K562 (cell line): ENCODE data around the gene ZDHHC14. TPM values are rescaled to one million over a fixed set of nuclear protein-coding genes. Genes with fewer than 3 reads are reported as not detected.
A peak's percentile ranks its signal among the peaks of the same experiment; 100 is the strongest.

Experiments used
- ATAC-seq: fragments of 200-7000 bp; cut with Tn5 transposase; 3 replicates; pipeline ENCODE4 v1.9.1; 2020; ENCODE audit warnings: moderate library complexity
- BruUV-seq: library from RNA; stranded (reverse); fragments of 400-500 nt; replicated peaks from 2 replicates; lab custom pipeline; 2021; lab: Mats Ljungman, UMichigan
- CTCF ChIA-PET: fragments of 300-600 bp; formaldehyde crosslinking; extraction: SDS; loops from one replicate; lab custom pipeline; 2021; ENCODE audit warnings: low intra/inter-chr PET ratio; lab: Yijun Ruan, JAX
- POLR2A ChIA-PET: fragments of 300-600, 350-650 bp; sonication (Branson Sonifier 250); formaldehyde crosslinking; extraction: SDS; loops from one replicate; lab custom pipeline; 2021; ENCODE audit warnings: antibody characterized with exemption, inconsistent platforms; lab: Yijun Ruan, JAX
- DNase-seq, 4 experiments: peaks; one replicate each; pipeline versions ENCODE4 v3.0.0 to v3.0.0-alpha.2; 2011 to 2018; ENCODE audit warnings: low spot score in 3 of 4, mixed read lengths in 3 of 4; ENCODE audit errors: extremely low read depth in 1 of 4
- FAIRE-seq: peaks from 2 replicates; lab custom pipeline; 2011; peaks lifted over from hg19 to GRCh38; lab: Jason Lieb, UNC
- H2AFZ ChIP-seq: 2 replicates; pipeline ENCODE4 v1.6.0; 2011; ENCODE audit warnings: low read depth, low read length, control low read depth, inconsistent platforms
- H3K27ac ChIP-seq: fragments of 200-600 bp; 3 replicates; pipeline ENCODE4 v1.8.0; 2011; ENCODE audit warnings: low read depth, mild to moderate bottlenecking, control low read depth, inconsistent platforms, low read length, moderate library complexity, mixed read lengths; ENCODE audit errors: extremely low read depth
- H3K27me3 ChIP-seq, 2 experiments: fragments of 300-600 bp in 1 of 2; 2 replicates in 1 of 2; 3 replicates in 1 of 2; pipeline versions ENCODE4 v1.6.0 to v1.8.0; 2011; ENCODE audit warnings: inconsistent platforms in 2 of 2, low read length in 2 of 2, mild to moderate bottlenecking in 1 of 2, mixed read lengths in 1 of 2, moderate library complexity in 1 of 2; ENCODE audit not compliant: control insufficient read depth in 2 of 2, insufficient read depth in 2 of 2
- H3K36me3 ChIP-seq: fragments of 300-600 bp; 3 replicates; pipeline ENCODE4 v1.8.0; 2011; ENCODE audit warnings: mild to moderate bottlenecking, low read length, inconsistent platforms; ENCODE audit not compliant: control insufficient read depth, insufficient read depth
- H3K4me1 ChIP-seq, 2 experiments: fragments of 200-600 bp in 1 of 2; replicated peaks in 1 of 2; 2 replicates in 1 of 2; 3 replicates in 1 of 2; pipeline versions ENCODE4 v1.5.1 to v1.8.0; 2011; ENCODE audit warnings: inconsistent platforms in 2 of 2, low read length in 2 of 2, mild to moderate bottlenecking in 1 of 2, mixed read lengths in 1 of 2, moderate library complexity in 1 of 2; ENCODE audit not compliant: control insufficient read depth in 2 of 2, insufficient read depth in 2 of 2
- H3K4me2 ChIP-seq: 2 replicates; pipeline ENCODE4 v1.6.1; 2011; ENCODE audit warnings: low read length, control low read depth, inconsistent platforms, mixed read lengths; ENCODE audit not compliant: insufficient read depth
- H3K4me3 ChIP-seq: fragments of 200-600 bp; sonication (generic), shearing (Covaris generic); 2 replicates; pipeline ENCODE4 v1.5.1; 2016; ENCODE audit warnings: control low read depth, inconsistent platforms
- H3K79me2 ChIP-seq: fragments of 200-600 bp; 3 replicates; pipeline ENCODE4 v1.8.0; 2011; ENCODE audit warnings: low read length, inconsistent platforms; ENCODE audit not compliant: control insufficient read depth, insufficient read depth
- H3K9ac ChIP-seq, 2 experiments: 2 replicates each; pipeline versions ENCODE4 v1.6.0 to v1.6.1; 2011; ENCODE audit warnings: low read depth in 2 of 2, low read length in 2 of 2, control low read depth in 1 of 2, inconsistent platforms in 1 of 2, mild to moderate bottlenecking in 1 of 2, mixed read lengths in 1 of 2; ENCODE audit not compliant: insufficient read depth in 1 of 2
- H3K9me1 ChIP-seq: one replicate; pipeline ENCODE4 v1.6.0; 2011; ENCODE audit warnings: inconsistent platforms, mild to moderate bottlenecking, low read length, moderate library complexity; ENCODE audit not compliant: control insufficient read depth, insufficient read depth
- H3K9me3 ChIP-seq: replicated peaks from 2 replicates; pipeline ENCODE4 v1.5.1; 2011; ENCODE audit warnings: low read depth, low read length, inconsistent platforms; ENCODE audit not compliant: control insufficient read depth, insufficient read depth
- H4K20me1 ChIP-seq: replicated peaks from 2 replicates; pipeline ENCODE4 v1.6.1; 2011; ENCODE audit warnings: low read length, inconsistent platforms, mixed read lengths; ENCODE audit not compliant: control insufficient read depth, insufficient read depth
- BHLHE40 ChIP-seq: IDR thresholded peaks from 2 replicates; pipeline ENCODE4 v1.6.1; 2011; ENCODE audit warnings: low read length, improper control_type of control experiment
- FOXP1 ChIP-seq: sonication (generic); formaldehyde crosslinking; IDR thresholded peaks from 2 replicates; pipeline ENCODE4 v1.8.0; 2022; ENCODE audit warnings: mild to moderate bottlenecking, missing genetic modification reagents
- PPARD ChIP-seq: fragments of 250-450 bp; sonication (Bioruptor Pico); IDR thresholded peaks from 2 replicates; pipeline ENCODE4 v1.8.0; 2022; ENCODE audit warnings: inconsistent platforms, mild to moderate bottlenecking, moderate library complexity
- RUNX1 ChIP-seq: sonication (generic); IDR thresholded peaks from 2 replicates; pipeline ENCODE4 v1.6.1; 2016; ENCODE audit warnings: antibody characterized with exemption, low read depth
- SMARCB1 ChIP-seq: IDR thresholded peaks from 2 replicates; pipeline ENCODE4 v1.6.1; 2011; ENCODE audit warnings: improper control_type of control experiment, low read depth; ENCODE audit not compliant: insufficient read length
- SMARCC2 ChIP-seq: fragments of 450-650 bp; IDR thresholded peaks from 2 replicates; pipeline ENCODE4 v1.6.1; 2017; ENCODE audit warnings: antibody characterized with exemption, moderate library complexity, mild to moderate bottlenecking, low read depth
- TBP ChIP-seq: optimal IDR thresholded peaks from 2 replicates; pipeline ENCODE3; 2011; ENCODE audit warnings: low read depth, low read length, improper control_type of control experiment
- THRA ChIP-seq: fragments of 450-650 bp; IDR thresholded peaks from 2 replicates; pipeline ENCODE4 v1.6.1; 2017; ENCODE audit warnings: mild to moderate bottlenecking, moderate library complexity
- U2AF1 ChIP-seq: fragments of 200-400 bp; formaldehyde crosslinking; optimal IDR thresholded peaks from 2 replicates; pipeline ENCODE3; 2017; ENCODE audit warnings: mild to moderate bottlenecking, low read depth, low read length, moderate library complexity
- ZKSCAN1 ChIP-seq: fragments of 150-350 bp; IDR thresholded peaks from 2 replicates; pipeline ENCODE4 v1.6.1; 2016; ENCODE audit warnings: low read depth, low read length
- ZNF384 ChIP-seq: IDR thresholded peaks from 2 replicates; pipeline ENCODE4 v1.6.1; 2012; ENCODE audit warnings: low read depth, low read length, improper control_type of control experiment
- ZNF436 ChIP-seq: fragments of 250-450, 450-650 bp; sonication (Bioruptor Pico); formaldehyde crosslinking; IDR thresholded peaks from 2 replicates; pipeline ENCODE4 v1.7.0; 2020; ENCODE audit warnings: mild to moderate bottlenecking
- ZNF778 ChIP-seq: fragments of 450-650 bp; formaldehyde crosslinking; IDR thresholded peaks from 2 replicates; pipeline ENCODE4 v1.4.0; 2020; ENCODE audit warnings: mild to moderate bottlenecking, moderate library complexity
- WGBS: fragments of 100-300 bp; shearing (Covaris generic); methylation state at CpG from one replicate; pipeline ENCODE4 v1.1.6; 2016; ENCODE audit warnings: low coverage, mixed read lengths; ENCODE audit not compliant: insufficient coverage; ENCODE audit errors: missing lambda C conversion rate; 5-methylcytosine and 5-hydroxymethylcytosine counted together
- in situ Hi-C: fragments of 300-500 bp; cut with MboI; formaldehyde crosslinking; loops from 4 replicates; pipeline ENCODE4 v1.15.0; 2018; ENCODE audit warnings: inconsistent platforms, mixed read lengths
- intact Hi-C: fragments of 100-400 bp; cut with micrococcal nuclease; formaldehyde crosslinking; loops from 2 replicates; pipeline ENCODE4 v1.14.2; 2022
- polyA plus RNA-seq, 8 experiments: library from polyadenylated mRNA; depleted of rRNA in 4 of 8; stranded (reverse) in 5 of 8; unstranded in 3 of 8; fragments of >200 nt; fragmentation: Nextera tagmentation in 2 of 8; fragmentation: Illumina TruSeq in 1 of 8; extraction: Ambion mirVana in 2 of 8; extraction: Trizol in 1 of 8; gene quantifications; 2 replicates each; pipeline versions ENCODE4 v1.2.1 to v1.2.3, GENCODE V29; 2011 to 2014; ENCODE audit warnings: inconsistent platforms in 1 of 8, missing spikeins in 1 of 8
- total RNA-seq, 7 experiments: library from RNA; depleted of rRNA in 6 of 7; stranded (reverse); fragments of >200 nt in 6 of 7; fragmentation: Illumina TruSeq in 2 of 7; extraction: Trizol in 2 of 7; gene quantifications; 2 replicates each; pipeline versions ENCODE4 v1.2.1 to v1.2.3, GENCODE V29; 2011 to 2021; ENCODE audit warnings: low replicate concordance in 1 of 7

ZDHHC14 gene
- total and polyA plus RNA-seq, 9 of the 15 experiments (the other 6 are each of a cell fraction or from before 2014, with no cell fraction given), result 0.92 to 23.1 (median 13.8) TPM

- Histone ChIP-seq H2AFZ (no peak overlapping the region), H3K9me1 (no peaks in the 10 kb centered on the region), H3K9ac (0 out of 4 replicates have a peak overlapping the region, but pooled peaks of 1 of the 2 experiments have one; percentile 19), H3K4me3 (no peak overlapping the region), H3K9me3 (no peaks in the 10 kb centered on the region), H3K4me1 (peaks cover 0 to 5% of the 10 kb centered on the region in 2 experiments; a peak in 3 of 5 replicates), H3K27me3 (no peaks in the 10 kb centered on the region), H3K4me2 (no peak overlapping the region), H3K79me2 (no peaks in the 10 kb centered on the region), H3K27ac (no peak overlapping the region), H4K20me1 (no peaks in the 10 kb centered on the region), H3K36me3 (no peaks in the 10 kb centered on the region)
- in situ Hi-C loops, result no loop called here
- DNase-seq, result no peak
- ChIA-PET POLR2A (interaction anchor here (1.6 kb wide), 1 partner anchor 21 kb away, joined by 5 read pairs; no protein-coding TSS in a partner anchor), CTCF (no interaction called here)
- ATAC-seq, result peak; percentile 31; the same call in 1 of the 3 replicates
- intact Hi-C loops, result no loop called here
- TF ChIP-seq ZNF384 (no peak), FOXP1 (no peak), TBP (no peak), U2AF1 (no peak), RUNX1 (no peak), ZNF436 (CRISPR knock-in tag) (no peak), SMARCC2 (no peak), THRA (no peak), PPARD (CRISPR knock-in tag) (no peak), SMARCB1 (no peak), ZKSCAN1 (no peak), ZNF778 (no peak), BHLHE40 (no peak)
- no peak for FAIRE-seq
- 76% methylated on average over 9 of the region's 9 CpGs for WGBS
- BruUV-seq, result no TSS peak
These were observed 194.6 kb downstream of the ZDHHC14 start for GRCh38 chr6:157575436-157576145.
